HEK293 (cell line): Measurements from ENCODE around the gene SAE1.

Source experiments
- CTCF ChIA-PET: fragments of 350-600 bp; formaldehyde crosslinking; extraction: SDS; loops from one replicate; lab custom pipeline; 2021; ENCODE audit warnings: antibody characterized with exemption; lab: Yijun Ruan, JAX
- POLR2A ChIA-PET: fragments of 300-600 bp; formaldehyde crosslinking; extraction: SDS; loops from one replicate; lab custom pipeline; 2020; ENCODE audit warnings: antibody characterized with exemption, inconsistent platforms; lab: Yijun Ruan, JAX
- H3K27ac ChIP-seq: fragments of 200-500 bp; sonication (Bioruptor generic); 2 replicates; pipeline ENCODE4 v1.5.1; 2014; ENCODE audit warnings: low read depth, low read length, control low read depth, inconsistent platforms; ENCODE audit errors: extremely low read depth
- H3K36me3 ChIP-seq, 2 experiments: fragments of 200-500 bp in 1 of 2; sonication (Bioruptor generic) in 1 of 2; 1 replicate in 1 of 2; 2 replicates in 1 of 2; pipeline ENCODE4 v1.5.1; 2014 to 2017; ENCODE audit warnings: inconsistent platforms in 2 of 2, low read length in 2 of 2; ENCODE audit not compliant: control insufficient read depth in 2 of 2, insufficient read depth in 1 of 2
- H3K4me1 ChIP-seq: fragments of 200-500 bp; sonication (Bioruptor generic); 2 replicates; pipeline ENCODE4 v1.5.1; 2014; ENCODE audit warnings: mild to moderate bottlenecking, low read length, inconsistent platforms; ENCODE audit not compliant: control insufficient read depth, insufficient read depth
- H3K4me3 ChIP-seq: 2 replicates; pipeline ENCODE4 v1.5.1; 2011; ENCODE audit warnings: low read depth, mild to moderate bottlenecking, control low read depth, low read length, moderate library complexity
- H3K9me3 ChIP-seq: fragments of 200-500 bp; sonication (Bioruptor generic); 2 replicates; pipeline ENCODE4 v1.5.1; 2014; ENCODE audit warnings: low read depth, low read length, inconsistent platforms; ENCODE audit not compliant: control insufficient read depth, insufficient read depth
- EGR2 ChIP-seq: fragments of 450-650 bp; formaldehyde crosslinking; IDR thresholded peaks from 2 replicates; pipeline ENCODE4 v1.5.1; 2016; ENCODE audit warnings: low read depth, missing biosample characterization, missing genetic modification characterization
- KLF7 ChIP-seq: fragments of 450-650 bp; formaldehyde crosslinking; IDR thresholded peaks from 2 replicates; pipeline ENCODE4 v1.5.1; 2016; ENCODE audit warnings: missing biosample characterization, missing genetic modification characterization, borderline replicate concordance
- PRDM1 ChIP-seq: fragments of 450-650 bp; formaldehyde crosslinking; IDR thresholded peaks from 2 replicates; pipeline ENCODE4; 2016; ENCODE audit warnings: missing biosample characterization, missing genetic modification characterization
- PRDM4 ChIP-seq: fragments of 450-650 bp; formaldehyde crosslinking; IDR thresholded peaks from 2 replicates; pipeline ENCODE4 v1.5.1; 2017; ENCODE audit warnings: missing biosample characterization, missing genetic modification characterization
- REPIN1 ChIP-seq: fragments of 450-650 bp; formaldehyde crosslinking; IDR thresholded peaks from 2 replicates; pipeline ENCODE4 v1.5.1; 2017; ENCODE audit warnings: missing biosample characterization, missing genetic modification characterization, low read depth
- WT1 ChIP-seq: fragments of 450-650 bp; formaldehyde crosslinking; IDR thresholded peaks from 2 replicates; pipeline ENCODE4 v1.5.1; 2016; ENCODE audit warnings: missing biosample characterization, missing genetic modification characterization
- YY2 ChIP-seq: fragments of 450-650 bp; formaldehyde crosslinking; IDR thresholded peaks from 2 replicates; pipeline ENCODE4 v1.5.1; 2016; ENCODE audit warnings: missing biosample characterization, missing genetic modification characterization
- ZBTB48 ChIP-seq: fragments of 450-650 bp; formaldehyde crosslinking; IDR thresholded peaks from 2 replicates; pipeline ENCODE4 v1.5.1; 2016; ENCODE audit warnings: missing biosample characterization, missing genetic modification characterization
- ZFHX2 ChIP-seq: fragments of 450-650 bp; formaldehyde crosslinking; conservative IDR thresholded peaks from 2 replicates; pipeline ENCODE4 v1.5.1; 2016; ENCODE audit warnings: missing biosample characterization, missing genetic modification characterization
- ZNF266 ChIP-seq: fragments of 450-650 bp; formaldehyde crosslinking; IDR thresholded peaks from 2 replicates; pipeline ENCODE4 v1.5.1; 2016; ENCODE audit warnings: missing biosample characterization, missing genetic modification characterization, low read depth
- ZNF335 ChIP-seq: fragments of 450-650 bp; formaldehyde crosslinking; conservative IDR thresholded peaks from 2 replicates; pipeline ENCODE4 v1.5.1; 2016; ENCODE audit warnings: missing biosample characterization, missing genetic modification characterization
- ZNF416 ChIP-seq: fragments of 450-650 bp; formaldehyde crosslinking; IDR thresholded peaks from 2 replicates; pipeline ENCODE4 v1.5.1; 2016; ENCODE audit warnings: missing biosample characterization, missing genetic modification characterization
- ZNF433 ChIP-seq: fragments of 450-650 bp; formaldehyde crosslinking; IDR thresholded peaks from 2 replicates; pipeline ENCODE4 v1.5.1; 2016; ENCODE audit warnings: missing biosample characterization, missing genetic modification characterization, low read depth
- ZNF488 ChIP-seq: fragments of 450-650 bp; formaldehyde crosslinking; IDR thresholded peaks from 2 replicates; pipeline ENCODE4 v1.5.1; 2016; ENCODE audit warnings: missing biosample characterization, missing genetic modification characterization
- ZNF521 ChIP-seq: fragments of 450-650 bp; formaldehyde crosslinking; IDR thresholded peaks from 2 replicates; pipeline ENCODE4 v1.5.1; 2017; ENCODE audit warnings: missing biosample characterization, mild to moderate bottlenecking, missing genetic modification characterization
- ZNF558 ChIP-seq: fragments of 450-650 bp; formaldehyde crosslinking; IDR thresholded peaks from 2 replicates; pipeline ENCODE4 v1.5.1; 2016; ENCODE audit warnings: missing biosample characterization, missing genetic modification characterization
- ZNF596 ChIP-seq: fragments of 450-650 bp; IDR thresholded peaks from 2 replicates; pipeline ENCODE4 v1.5.0; 2018; ENCODE audit warnings: missing biosample characterization, mild to moderate bottlenecking, missing genetic modification characterization, moderate library complexity
- ZNF600 ChIP-seq: fragments of 450-650 bp; formaldehyde crosslinking; IDR thresholded peaks from 2 replicates; pipeline ENCODE4 v1.5.1; 2016; ENCODE audit warnings: missing biosample characterization, missing genetic modification characterization
- ZNF610 ChIP-seq: fragments of 450-650 bp; formaldehyde crosslinking; IDR thresholded peaks from 2 replicates; pipeline ENCODE4 v1.5.1; 2016; ENCODE audit warnings: missing biosample characterization, missing genetic modification characterization, borderline replicate concordance
- ZNF664 ChIP-seq: fragments of 450-650 bp; formaldehyde crosslinking; IDR thresholded peaks from 2 replicates; pipeline ENCODE4 v1.5.1; 2016; ENCODE audit warnings: missing biosample characterization, missing genetic modification characterization
- ZNF707 ChIP-seq: fragments of 450-650 bp; formaldehyde crosslinking; IDR thresholded peaks from 2 replicates; pipeline ENCODE4 v1.5.1; 2016; ENCODE audit warnings: missing biosample characterization, missing genetic modification characterization

Gene SAE1

GRCh38 chr19:47107202-47107952 lies 23.3 kb upstream of the SAE1 start:
- TF ChIP-seq ZNF433 (tag by site-specific recombination) (no peak), YY2 (tag by site-specific recombination) (no peak), EGR2 (tag by site-specific recombination) (0 out of 2 replicates have a peak, but pooled peaks have one; percentile 10), WT1 (no peak), ZNF707 (tag by site-specific recombination) (no peak), REPIN1 (tag by site-specific recombination) (no peak), ZFHX2 (tag by site-specific recombination) (peak; percentile 55), ZNF416 (tag by site-specific recombination) (no peak), ZNF610 (tag by site-specific recombination) (no peak), ZNF521 (no peak), PRDM1 (peak; percentile 20; the same call in 1 of the 2 replicates), ZBTB48 (tag by site-specific recombination) (no peak), ZNF558 (no peak), ZNF596 (tag by site-specific recombination) (no peak), ZNF266 (tag by site-specific recombination) (no peak)
- H3K4me3 ChIP-seq, result no peak overlapping the region
- no peaks in the 10 kb centered on the region for H3K9me3 ChIP-seq
- peak overlapping the region; percentile 25; the same call in 1 of the 2 replicates for H3K27ac ChIP-seq
- peaks cover 33% of the 10 kb centered on the region for H3K4me1 ChIP-seq
- ChIA-PET POLR2A (interaction anchor here (0.7 to 1.6 kb wide), 3 partner anchors 9 to 24 kb away, joined by 3 to 12 read pairs (median 3); no protein-coding TSS in a partner anchor), CTCF (interaction anchor here (0.6 to 1.7 kb wide), 6 partner anchors 15 to 140 kb away, joined by 3 to 6 read pairs (median 4); no protein-coding TSS in a partner anchor)
- H3K36me3 ChIP-seq, result peaks cover 19 to 56% of the 10 kb centered on the region in 2 experiments

GRCh38 chr19:47107953-47108746 lies 22.5 kb upstream of the SAE1 start:
- H3K36me3 ChIP-seq, result peaks cover 19 to 56% of the 10 kb centered on the region in 2 experiments
- TF ChIP-seq KLF7 (tag by site-specific recombination) (no peak), PRDM4 (tag by site-specific recombination) (peak; percentile 95), ZNF600 (tag by site-specific recombination) (0 out of 2 replicates have a peak, but pooled peaks have one; percentile 29), ZNF664 (tag by site-specific recombination) (peak; percentile 76; the same call in 1 of the 2 replicates), ZNF335 (tag by site-specific recombination) (peak; percentile 70), ZNF488 (no peak)
- peak overlapping the region; percentile 47 for H3K27ac ChIP-seq
- ChIA-PET CTCF (interaction anchor here (1.7 kb wide), 1 partner anchor 95 kb away, joined by 4 read pairs; no protein-coding TSS in a partner anchor), POLR2A (interaction anchor here (0.6 to 1.2 kb wide), 5 partner anchors 10 to 148 kb away, joined by 3 to 4 read pairs (median 3); no protein-coding TSS in a partner anchor)
- peaks cover 33% of the 10 kb centered on the region for H3K4me1 ChIP-seq
- H3K4me3 ChIP-seq, result no peak overlapping the region
- no peaks in the 10 kb centered on the region for H3K9me3 ChIP-seq
